Fibroblast of villous mesenchyme (primary cell): Measurements from ENCODE around the gene PROK1. TPM values are rescaled to one million over a fixed set of nuclear protein-coding genes. Genes with fewer than 3 reads are reported as not detected.

Experiments used
- DNase-seq: peaks from one replicate; pipeline ENCODE4 v3.0.0-alpha.2; 2010; ENCODE audit warnings: low read depth
- H3K4me3 ChIP-seq: 2 replicates; pipeline ENCODE4 v1.5.1; 2011; ENCODE audit warnings: low read depth, mild to moderate bottlenecking, low read length
- CTCF ChIP-seq: IDR thresholded peaks from 2 replicates; pipeline ENCODE4 v1.5.1; 2012; ENCODE audit warnings: low read depth, mild to moderate bottlenecking, low read length; ENCODE audit not compliant: insufficient read depth
- total RNA-seq: library from RNA; depleted of rRNA; stranded (reverse); fragments of >200 nt; gene quantifications from 2 replicates; pipeline ENCODE4 v1.2.3, GENCODE V29; 2012

The PROK1 gene
- total RNA-seq, 1 donor = not detected

- no peak overlapping the region for H3K4me3 ChIP-seq
- no peak for TF ChIP-seq CTCF
- DNase-seq = no peak
Measured at GRCh38 chr1:110492573-110492972, 41.6 kb downstream of the PROK1 start.

GRCh38 chr1:110493059-110493699 lies 42.2 kb downstream of the PROK1 start:
- DNase-seq = no peak
- no peak for TF ChIP-seq CTCF
- no peak overlapping the region for H3K4me3 ChIP-seq

- H3K4me3 ChIP-seq = no peak overlapping the region
- TF ChIP-seq CTCF = no peak
- DNase-seq = no peak
Measured at GRCh38 chr1:110494036-110494435, 43.1 kb downstream of the PROK1 start.

GRCh38 chr1:110494522-110495406 lies 43.8 kb downstream of the PROK1 start:
- no peak for DNase-seq
- no peak for TF ChIP-seq CTCF

GRCh38 chr1:110495926-110496600 lies 45.1 kb downstream of the PROK1 start:
- H3K4me3 ChIP-seq = no peak overlapping the region
- DNase-seq = peak; percentile 82
- peak; percentile 97 for TF ChIP-seq CTCF

More at GRCh38 chr1:110494522-110495406, 43.8 kb downstream of the PROK1 start:
- H3K4me3 ChIP-seq = no peak overlapping the region

GRCh38 chr1:110498270-110498669 lies 47.3 kb downstream of the PROK1 start:
- TF ChIP-seq CTCF = no peak
- DNase-seq = no peak
- H3K4me3 ChIP-seq = no peak overlapping the region
